Mucosa of descending colon (tissue), 3 donors: ENCODE measurements around the gene CORO2A. TPM values are rescaled to one million over a fixed set of nuclear protein-coding genes. Genes with fewer than 3 reads are reported as not detected.

Experiments
- ATAC-seq: fragments of 200-7000 bp; cut with Tn5 transposase; one replicate; pipeline ENCODE4 v1.9.1; 2020; ENCODE audit warnings: mild to moderate bottlenecking, moderate library complexity
- DNase-seq, 3 donors: peaks; one replicate each; pipeline ENCODE4 v3.0.0-alpha.2; 2020
- H3K36me3 ChIP-seq: fragments of 200-600 bp; one replicate; pipeline ENCODE4 v1.8.0; 2021; ENCODE audit warnings: low read depth, mild to moderate bottlenecking
- H3K4me1 ChIP-seq: fragments of 200-600 bp; one replicate; pipeline ENCODE4 v1.8.0; 2021; ENCODE audit warnings: low read depth, mild to moderate bottlenecking
- H3K4me3 ChIP-seq: fragments of 200-600 bp; one replicate; pipeline ENCODE4 v1.8.0; 2021; ENCODE audit warnings: mild to moderate bottlenecking
- H3K9me3 ChIP-seq: fragments of 200-600 bp; one replicate; pipeline ENCODE4 v1.8.0; 2021; ENCODE audit warnings: mild to moderate bottlenecking
- CTCF ChIP-seq: fragments of 200-600 bp; IDR thresholded peaks from one replicate; pipeline ENCODE4 v1.8.0; 2022; ENCODE audit warnings: antibody characterized with exemption, mild to moderate bottlenecking
- intact Hi-C, 2 donors: fragments of 100-400 bp; cut with DNase I in 1 of 2; cut with micrococcal nuclease in 1 of 2; formaldehyde crosslinking; loops; one replicate each; pipeline versions ENCODE4 v1.11.0 to v1.11.1; 2022; cut with DNase I, micrococcal nuclease
- total RNA-seq, 3 donors: library from RNA; stranded (reverse); fragmentation: NEBNext Ultra II Directional in 2 of 3; extraction: Animal tissue kit (Norgen Biotek cat#: 25700) in 2 of 3; gene quantifications; one replicate each; pipeline versions ENCODE4 v1.2.1 to v1.2.4, GENCODE V29; 2021 to 2023
- donor health status: DM: no; HTN: no; CAD: no; lungs with moderate emphysema.
- donor health status: DM: no; HTN: no; CAD: no.
- donor health status: DM: no; HTN: yes; CAD: no.

CORO2A gene
- total RNA-seq, 3 donors from 2014 or later: 25.8 to 56.1 (median 45.0) TPM

- no peak for DNase-seq
- H3K4me1 ChIP-seq: peaks cover 2% of the 10 kb centered on the region
- intact Hi-C loops: no loop called here
- no peak for TF ChIP-seq CTCF
- H3K9me3 ChIP-seq: no peaks in the 10 kb centered on the region
- peaks cover 3% of the 10 kb centered on the region for H3K36me3 ChIP-seq
- ATAC-seq: no peak
- H3K4me3 ChIP-seq: no peak overlapping the region
Observed at GRCh38 chr9:98219364-98219716, 26.9 kb upstream of the CORO2A start.

GRCh38 chr9:98218562-98219363 is 26.3 kb upstream of the CORO2A start:
- no peak for DNase-seq
- intact Hi-C loops: no loop called here

GRCh38 chr9:98217255-98217654 is 24.8 kb upstream of the CORO2A start:
- Histone ChIP-seq H3K4me3 (no peak overlapping the region), H3K9me3 (no peaks in the 10 kb centered on the region), H3K36me3 (peaks cover 3% of the 10 kb centered on the region), H3K4me1 (no peaks in the 10 kb centered on the region)
- ATAC-seq (no peak), DNase-seq (no peak)
- no peak for TF ChIP-seq CTCF
- intact Hi-C loops: no loop called here

More at GRCh38 chr9:98218562-98219363, 26.3 kb upstream of the CORO2A start:
- no peak for ATAC-seq
- Histone ChIP-seq H3K36me3 (peaks cover 3% of the 10 kb centered on the region), H3K4me3 (no peak overlapping the region), H3K4me1 (peaks cover 2% of the 10 kb centered on the region), H3K9me3 (no peaks in the 10 kb centered on the region)
- TF ChIP-seq CTCF: no peak

- H3K4me1 ChIP-seq: no peaks in the 10 kb centered on the region
- TF ChIP-seq CTCF: no peak
- no peak for ATAC-seq
- no peaks in the 10 kb centered on the region for H3K9me3 ChIP-seq
- no peak for DNase-seq
- no peak overlapping the region for H3K4me3 ChIP-seq
- H3K36me3 ChIP-seq: peaks cover 3% of the 10 kb centered on the region
- intact Hi-C loops: no loop called here
Observed at GRCh38 chr9:98216391-98216790, 24.0 kb upstream of the CORO2A start.

GRCh38 chr9:98215821-98216220 is 23.4 kb upstream of the CORO2A start:
- ATAC-seq: peak; percentile 56
- intact Hi-C loops: no loop called here
- peaks cover 3% of the 10 kb centered on the region for H3K36me3 ChIP-seq
- H3K4me1 ChIP-seq: no peaks in the 10 kb centered on the region
- no peaks in the 10 kb centered on the region for H3K9me3 ChIP-seq
- H3K4me3 ChIP-seq: no peak overlapping the region
- no peak for TF ChIP-seq CTCF
- peak in 1 of 3 donors; percentile 40 for DNase-seq
